WTC11 (cell line): Measurements from ENCODE around the gene TRIM46. TPM values are rescaled to one million over a fixed set of nuclear protein-coding genes. Genes with fewer than 3 reads are reported as not detected.

ENCODE experiments used
- CTCF ChIP-seq: fragments of 200-600 bp; IDR thresholded peaks from 2 replicates; pipeline ENCODE4 v1.8.0; 2022; ENCODE audit warnings: antibody characterized with exemption
- E2F1 ChIP-seq: sonication (generic); formaldehyde crosslinking; IDR thresholded peaks from 2 replicates; pipeline ENCODE4 v1.8.0; 2022; ENCODE audit warnings: mild to moderate bottlenecking, missing genetic modification reagents
- ELF4 ChIP-seq: sonication (generic); formaldehyde crosslinking; IDR thresholded peaks from 2 replicates; pipeline ENCODE4 v1.8.1; 2022; ENCODE audit warnings: low read depth, mild to moderate bottlenecking, moderate library complexity, missing genetic modification reagents
- EMX1 ChIP-seq: fragments of 250-450 bp; sonication (Bioruptor Pico); IDR thresholded peaks from 2 replicates; pipeline ENCODE4 v1.8.0; 2021; ENCODE audit warnings: mild to moderate bottlenecking
- ERG ChIP-seq: fragments of 250-450 bp; sonication (Bioruptor Pico); IDR thresholded peaks from 2 replicates; pipeline ENCODE4 v1.8.0; 2021; ENCODE audit warnings: mild to moderate bottlenecking
- ESRRA ChIP-seq: sonication (generic); formaldehyde crosslinking; IDR thresholded peaks from 2 replicates; pipeline ENCODE4 v1.8.1; 2022; ENCODE audit warnings: mild to moderate bottlenecking, missing genetic modification reagents, borderline replicate concordance
- FOXJ3 ChIP-seq: sonication (generic); formaldehyde crosslinking; IDR thresholded peaks from 2 replicates; pipeline ENCODE4 v1.9.0; 2021; ENCODE audit warnings: missing genetic modification reagents, mild to moderate bottlenecking, borderline replicate concordance
- GABPB1 ChIP-seq: sonication (generic); formaldehyde crosslinking; IDR thresholded peaks from 2 replicates; pipeline ENCODE4 v1.8.1; 2023; ENCODE audit warnings: mild to moderate bottlenecking, missing genetic modification reagents
- MLX ChIP-seq: sonication (generic); formaldehyde crosslinking; IDR thresholded peaks from 2 replicates; pipeline ENCODE4 v1.8.1; 2023; ENCODE audit warnings: mild to moderate bottlenecking, missing genetic modification reagents, moderate library complexity
- MXD4 ChIP-seq: fragments of 250-450 bp; sonication (Bioruptor Pico); IDR thresholded peaks from 2 replicates; pipeline ENCODE4 v1.8.0; 2021; ENCODE audit warnings: mild to moderate bottlenecking, moderate library complexity, borderline replicate concordance
- NFATC4 ChIP-seq: fragments of 250-450 bp; sonication (Bioruptor Pico); IDR thresholded peaks from 2 replicates; pipeline ENCODE4 v1.9.0; 2021; ENCODE audit warnings: mild to moderate bottlenecking
- NR1H2 ChIP-seq: sonication (generic); formaldehyde crosslinking; IDR thresholded peaks from 2 replicates; pipeline ENCODE4 v1.9.0; 2021; ENCODE audit warnings: mild to moderate bottlenecking, moderate library complexity, missing genetic modification reagents
- PREB ChIP-seq: sonication (generic); formaldehyde crosslinking; IDR thresholded peaks from 2 replicates; pipeline ENCODE4 v1.8.1; 2022; ENCODE audit warnings: mild to moderate bottlenecking, missing genetic modification reagents, moderate library complexity, borderline replicate concordance
- RELA ChIP-seq: sonication (generic); formaldehyde crosslinking; IDR thresholded peaks from 2 replicates; pipeline ENCODE4 v1.8.1; 2022; ENCODE audit warnings: missing genetic modification reagents, mild to moderate bottlenecking, borderline replicate concordance
- SMAD3 ChIP-seq: sonication (generic); formaldehyde crosslinking; IDR thresholded peaks from 2 replicates; pipeline ENCODE4 v1.8.0; 2022; ENCODE audit warnings: missing genetic modification reagents, mild to moderate bottlenecking, borderline replicate concordance
- SOX15 ChIP-seq: fragments of 250-450 bp; sonication (Bioruptor Pico); IDR thresholded peaks from 2 replicates; pipeline ENCODE4 v1.9.0; 2021; ENCODE audit warnings: mild to moderate bottlenecking
- TCF7 ChIP-seq: sonication (generic); formaldehyde crosslinking; IDR thresholded peaks from 2 replicates; pipeline ENCODE4 v1.8.0; 2022; ENCODE audit warnings: mild to moderate bottlenecking, low read depth, missing genetic modification reagents, moderate library complexity
- TEAD1 ChIP-seq: sonication (generic); formaldehyde crosslinking; IDR thresholded peaks from 2 replicates; pipeline ENCODE4 v1.8.0; 2022; ENCODE audit warnings: mild to moderate bottlenecking, missing genetic modification reagents
- USF2 ChIP-seq: sonication (generic); formaldehyde crosslinking; IDR thresholded peaks from 2 replicates; pipeline ENCODE4 v1.8.1; 2023; ENCODE audit warnings: mild to moderate bottlenecking, missing genetic modification reagents, moderate library complexity
- ZBTB43 ChIP-seq: sonication (generic); formaldehyde crosslinking; IDR thresholded peaks from 2 replicates; pipeline ENCODE4 v1.8.1; 2023; ENCODE audit warnings: mild to moderate bottlenecking, missing genetic modification reagents
- ZNF138 ChIP-seq: sonication (generic); formaldehyde crosslinking; conservative IDR thresholded peaks from 2 replicates; pipeline ENCODE4 v1.8.1; 2022; ENCODE audit warnings: mild to moderate bottlenecking, moderate library complexity, missing genetic modification reagents
- ZNF263 ChIP-seq: sonication (generic); formaldehyde crosslinking; IDR thresholded peaks from 2 replicates; pipeline ENCODE4 v1.8.1; 2022; ENCODE audit warnings: low read depth, mild to moderate bottlenecking, moderate library complexity, missing genetic modification reagents
- ZNF281 ChIP-seq: sonication (generic); formaldehyde crosslinking; IDR thresholded peaks from 2 replicates; pipeline ENCODE4 v1.8.0; 2023; ENCODE audit warnings: mild to moderate bottlenecking, missing genetic modification reagents
- ZNF423 ChIP-seq: fragments of 250-450 bp; sonication (Bioruptor Pico); IDR thresholded peaks from 2 replicates; pipeline ENCODE4 v2.1.2; 2022; ENCODE audit warnings: mild to moderate bottlenecking, moderate library complexity
- ZNF671 ChIP-seq: fragments of 250-450 bp; sonication (Bioruptor Pico); IDR thresholded peaks from 2 replicates; pipeline ENCODE4 v1.8.0; 2021; ENCODE audit warnings: mild to moderate bottlenecking
- ZSCAN18 ChIP-seq: fragments of 250-450 bp; sonication (Bioruptor Pico); IDR thresholded peaks from 2 replicates; pipeline ENCODE4 v2.1.2; 2022; ENCODE audit warnings: mild to moderate bottlenecking, moderate library complexity
- total RNA-seq: library from RNA; stranded (reverse); gene quantifications from 3 replicates; pipeline ENCODE4 v1.2.3, GENCODE V29; 2021

Gene TRIM46
- total RNA-seq, 1 experiment from 2014 or later, result 22.1 TPM

GRCh38 chr1:155193275-155193990 lies 19.8 kb downstream of the TRIM46 start (continued):
- TF ChIP-seq E2F1 (CRISPR knock-in tag), result no peak
- no peak for TF ChIP-seq SOX15 (CRISPR knock-in tag)
- no peak for TF ChIP-seq ZNF138
- TF ChIP-seq ZBTB43, result no peak
- TF ChIP-seq ZNF263 (CRISPR knock-in tag), result no peak
- TF ChIP-seq ERG, result no peak
- no peak for TF ChIP-seq TCF7 (CRISPR knock-in tag)
- no peak for TF ChIP-seq SMAD3
- TF ChIP-seq PREB (CRISPR knock-in tag), result no peak
- TF ChIP-seq MLX, result no peak
- TF ChIP-seq TEAD1 (CRISPR knock-in tag), result peak; percentile 36; the same call in 1 of the 2 replicates
- no peak for TF ChIP-seq GABPB1 (CRISPR knock-in tag)
- no peak for TF ChIP-seq FOXJ3 (CRISPR knock-in tag)
- TF ChIP-seq MXD4 (CRISPR knock-in tag), result no peak
- TF ChIP-seq RELA (CRISPR knock-in tag), result no peak
- TF ChIP-seq NR1H2 (CRISPR knock-in tag), result no peak
- TF ChIP-seq EMX1 (CRISPR knock-in tag), result no peak
- no peak for TF ChIP-seq ZNF423 (CRISPR knock-in tag)
- no peak for TF ChIP-seq ELF4
- no peak; the same call in 1 of the 2 replicates for TF ChIP-seq ZNF281 (CRISPR knock-in tag)
- no peak for TF ChIP-seq ZSCAN18
- no peak for TF ChIP-seq NFATC4 (CRISPR knock-in tag)
- TF ChIP-seq USF2 (CRISPR knock-in tag), result no peak
- TF ChIP-seq ZNF671 (CRISPR knock-in tag), result no peak
- TF ChIP-seq CTCF, result peak; percentile 98
- TF ChIP-seq ESRRA (CRISPR knock-in tag), result no peak
